ENCODE data around the gene RAMP1.
"Not testable (repeated sequence)": the region's sequence is repeated elsewhere in the genome, so short reads cannot be mapped to it uniquely, and the experiment has no call there.

Gene RAMP1

GRCh38 chr2:237859533-237860272 is at the start of gene RAMP1:
Gene RAMP1, plus strand, starts transcription at chr2:237859623. Its CDS starts 53 bp downstream, at chr2:237859676.
- DNase-seq = no peak

- DNase-seq = no peak
Measured at GRCh38 chr2:237815637-237816036, 43.8 kb upstream of the RAMP1 start.

DNA sequence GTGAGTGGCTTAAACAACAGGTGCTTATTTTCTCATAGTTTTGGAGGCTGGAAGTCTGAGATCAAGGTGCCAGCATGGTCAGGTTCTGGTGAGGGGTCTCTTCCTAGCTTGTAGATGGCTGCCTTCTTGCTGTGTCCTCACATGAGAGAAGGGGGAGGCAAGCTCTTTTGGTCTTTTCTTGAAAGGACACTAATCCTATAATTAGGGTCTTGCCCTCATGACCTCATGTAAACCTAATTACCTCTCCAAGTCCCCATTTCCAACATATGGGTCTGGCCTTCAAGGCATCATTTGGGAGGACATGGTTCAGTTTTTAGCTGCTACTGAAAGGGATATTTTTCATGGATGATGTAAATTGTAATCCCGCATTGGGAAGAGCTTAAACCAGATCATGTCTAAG is 42.9 kb upstream of the RAMP1 start:
- DNase-seq = no peak

DNA sequence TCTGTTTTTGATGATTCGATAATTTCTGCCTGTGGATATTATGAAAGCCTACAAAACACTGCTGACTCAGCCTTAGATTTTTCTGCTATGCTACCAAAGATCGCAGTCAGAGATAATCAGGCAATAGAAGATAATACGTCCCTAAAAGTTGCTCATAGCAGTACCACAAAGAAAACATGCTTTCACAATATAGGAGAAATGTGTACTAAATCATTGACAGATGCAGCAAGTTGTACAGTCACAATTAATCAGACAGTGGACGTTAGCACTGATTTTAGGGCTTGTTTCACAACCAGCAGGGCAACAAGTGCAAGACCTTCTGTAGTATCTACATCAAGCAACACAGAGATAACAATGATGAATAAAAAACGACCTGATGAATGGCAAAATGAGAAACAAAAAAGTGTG is 41.4 kb upstream of the RAMP1 start:
- no peak for DNase-seq

DNA sequence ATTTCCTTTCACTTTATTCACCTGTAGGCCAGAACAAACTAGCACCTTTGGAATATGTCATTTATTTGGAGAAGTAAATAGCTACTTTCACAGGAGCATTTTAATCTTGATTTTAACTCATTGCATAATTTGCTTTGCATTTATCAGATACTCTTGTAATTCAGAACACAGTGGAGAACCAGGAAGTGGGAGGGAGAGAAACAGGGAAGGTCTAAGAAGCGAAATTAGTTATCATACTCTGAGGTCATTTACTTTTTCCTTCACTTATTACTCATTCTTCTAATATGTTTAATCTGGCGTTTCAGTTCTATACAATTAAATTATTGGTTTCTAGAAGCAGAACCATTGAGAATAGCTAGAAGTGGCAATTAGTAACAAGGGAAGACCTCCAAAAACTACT is 40.2 kb upstream of the RAMP1 start:
- DNase-seq = no peak

DNA sequence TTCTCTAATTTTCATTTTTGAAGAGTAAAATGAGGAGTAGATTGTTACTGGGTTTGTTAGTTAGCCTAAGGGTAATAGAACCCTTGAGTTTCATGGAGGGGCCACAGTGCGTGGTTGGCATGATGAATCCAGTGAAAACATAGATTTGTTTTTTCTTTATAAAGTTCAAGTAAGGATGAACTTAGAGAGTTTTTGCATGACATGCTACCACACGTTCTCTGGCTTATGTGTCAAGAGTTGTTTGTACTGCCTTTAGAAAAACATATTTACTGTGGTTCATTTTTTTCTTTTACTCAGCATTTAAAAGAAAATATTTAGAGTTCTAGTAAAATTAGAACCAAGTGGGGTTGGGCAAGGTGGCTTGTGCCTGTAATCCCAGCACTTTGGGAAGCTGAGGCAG is 39.0 kb upstream of the RAMP1 start:
- DNase-seq = no peak

DNA sequence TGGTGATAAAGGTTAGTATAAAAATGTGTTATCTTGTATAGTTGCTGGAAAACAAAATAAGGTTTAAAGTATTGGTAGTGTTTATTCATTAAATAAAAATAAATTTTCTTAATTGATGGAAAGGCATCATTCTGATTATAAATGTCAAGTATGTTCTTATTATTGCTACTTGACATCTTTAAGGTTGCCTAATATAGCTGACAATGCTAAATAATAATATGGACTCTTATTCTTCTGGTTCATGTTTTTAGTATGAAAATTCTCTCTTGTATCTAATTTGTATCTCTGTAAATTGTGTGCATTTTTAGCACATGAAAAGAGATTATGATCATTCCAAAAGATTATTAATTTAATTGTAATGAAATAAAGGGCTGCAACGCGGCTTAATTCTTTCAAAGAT is 35.9 kb upstream of the RAMP1 start:
- no peak for DNase-seq

DNA sequence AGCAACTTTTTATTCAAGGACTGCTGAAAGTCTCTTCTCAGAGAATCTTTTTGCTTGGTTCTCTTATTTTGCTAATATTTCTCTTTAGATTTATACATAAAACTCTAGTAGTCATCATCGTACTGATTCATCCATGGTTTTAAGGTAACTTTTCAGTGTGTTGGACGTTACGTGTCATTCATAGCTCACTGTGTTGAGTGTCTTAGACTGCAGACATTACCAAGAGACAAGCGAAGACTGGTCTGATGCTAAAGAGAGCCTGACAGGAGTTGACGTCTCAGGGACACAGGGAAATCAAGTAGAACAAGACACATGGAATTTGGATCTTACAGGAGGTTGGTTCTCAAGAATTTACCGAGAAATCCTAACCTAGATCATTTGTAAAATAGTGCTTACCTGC is 35.3 kb upstream of the RAMP1 start:
- DNase-seq = no peak

DNA sequence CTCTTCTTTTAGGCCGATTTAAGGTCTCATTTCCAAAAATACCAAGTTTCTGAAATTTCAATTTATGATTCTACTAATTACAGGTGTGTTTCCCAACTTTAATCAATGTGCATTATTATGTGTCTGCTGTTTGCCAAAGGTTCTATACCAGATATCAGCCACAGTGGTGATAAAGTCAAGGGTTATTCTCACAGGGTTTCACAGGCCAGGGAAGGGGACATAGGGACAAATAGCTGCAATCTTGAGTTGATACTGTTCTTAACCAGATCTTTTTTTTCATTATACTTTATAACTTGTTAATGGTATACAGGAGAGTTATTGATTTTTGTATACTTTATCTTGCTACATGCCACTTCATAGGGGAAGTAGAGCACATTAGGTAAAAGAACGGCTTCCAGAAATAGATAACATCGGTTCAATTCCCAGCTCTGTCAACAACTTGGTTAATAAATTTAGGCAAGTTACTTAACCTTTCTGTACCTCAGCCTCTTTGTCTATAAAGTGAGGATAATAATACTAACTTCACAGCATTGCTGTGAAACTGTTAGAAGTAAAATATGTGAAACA is 31.9 kb upstream of the RAMP1 start:
- DNase-seq = no peak

DNA sequence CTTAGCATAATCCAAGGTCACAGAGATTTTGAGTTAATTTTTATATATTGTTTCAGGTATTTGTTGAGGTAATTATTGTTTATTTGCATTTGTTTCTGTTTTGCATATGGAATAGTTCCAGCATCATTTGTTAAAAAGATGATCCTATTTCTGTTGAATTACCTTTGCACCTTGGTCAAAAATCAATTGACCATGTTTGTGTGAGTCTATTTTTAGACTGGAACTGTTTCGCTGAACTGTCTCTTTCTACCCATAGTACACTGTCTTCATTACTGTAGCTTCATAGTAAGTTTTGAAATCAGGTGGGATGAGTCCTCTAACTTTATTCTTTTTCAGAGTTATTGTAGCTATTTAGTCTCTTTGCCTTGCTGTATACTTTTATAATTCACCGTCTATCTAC is 28.9 kb upstream of the RAMP1 start:
- no peak for DNase-seq

DNA sequence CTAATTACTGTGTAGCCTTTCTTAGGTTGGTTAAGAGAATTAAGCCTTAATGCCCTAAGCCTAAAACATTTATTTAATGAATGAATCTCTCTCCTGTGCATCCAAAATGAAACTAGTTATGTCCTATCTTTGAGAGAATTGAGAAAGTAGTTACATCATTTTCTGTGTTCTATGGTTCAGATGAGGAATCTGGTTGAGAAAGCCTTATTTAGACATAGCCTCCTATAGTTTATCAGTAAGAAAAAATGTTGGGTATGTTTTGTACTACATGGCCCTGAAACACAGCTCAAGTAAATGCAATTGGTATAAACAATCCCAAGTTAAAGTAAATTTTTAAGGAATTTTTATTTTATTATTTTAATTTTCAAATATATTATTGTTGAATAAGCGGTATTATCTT is 25.9 kb upstream of the RAMP1 start:
- no peak for DNase-seq

- no peak for DNase-seq
Measured at GRCh38 chr2:237835372-237835771, 24.1 kb upstream of the RAMP1 start.

- DNase-seq = no peak
Measured at GRCh38 chr2:237841051-237841450, 18.4 kb upstream of the RAMP1 start.

GRCh38 chr2:237848940-237849339 is 10.5 kb upstream of the RAMP1 start:
- not testable (repeated sequence) for DNase-seq

DNA sequence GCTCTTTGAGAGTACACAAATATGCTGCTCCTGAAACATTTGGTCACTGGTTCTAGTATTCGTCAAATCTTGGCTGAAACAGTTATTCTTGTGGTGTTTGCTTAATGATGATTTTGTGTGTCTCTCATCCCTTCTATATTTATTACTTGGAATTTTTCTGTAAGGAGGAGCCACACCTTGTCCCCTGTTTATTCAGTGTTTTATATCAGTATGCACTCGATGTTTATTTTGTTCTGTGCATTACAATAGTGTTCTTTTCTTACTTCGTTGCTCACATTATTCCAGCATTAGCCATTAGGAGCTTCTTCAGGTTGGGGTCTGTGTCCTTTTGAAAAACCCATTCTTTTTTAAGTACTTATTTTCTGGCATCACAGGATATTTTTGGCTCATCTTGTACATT is 5.1 kb upstream of the RAMP1 start:
- DNase-seq = no peak

GRCh38 chr2:237857791-237858190 is 1.6 kb upstream of the RAMP1 start:
- DNase-seq = no peak

DNA sequence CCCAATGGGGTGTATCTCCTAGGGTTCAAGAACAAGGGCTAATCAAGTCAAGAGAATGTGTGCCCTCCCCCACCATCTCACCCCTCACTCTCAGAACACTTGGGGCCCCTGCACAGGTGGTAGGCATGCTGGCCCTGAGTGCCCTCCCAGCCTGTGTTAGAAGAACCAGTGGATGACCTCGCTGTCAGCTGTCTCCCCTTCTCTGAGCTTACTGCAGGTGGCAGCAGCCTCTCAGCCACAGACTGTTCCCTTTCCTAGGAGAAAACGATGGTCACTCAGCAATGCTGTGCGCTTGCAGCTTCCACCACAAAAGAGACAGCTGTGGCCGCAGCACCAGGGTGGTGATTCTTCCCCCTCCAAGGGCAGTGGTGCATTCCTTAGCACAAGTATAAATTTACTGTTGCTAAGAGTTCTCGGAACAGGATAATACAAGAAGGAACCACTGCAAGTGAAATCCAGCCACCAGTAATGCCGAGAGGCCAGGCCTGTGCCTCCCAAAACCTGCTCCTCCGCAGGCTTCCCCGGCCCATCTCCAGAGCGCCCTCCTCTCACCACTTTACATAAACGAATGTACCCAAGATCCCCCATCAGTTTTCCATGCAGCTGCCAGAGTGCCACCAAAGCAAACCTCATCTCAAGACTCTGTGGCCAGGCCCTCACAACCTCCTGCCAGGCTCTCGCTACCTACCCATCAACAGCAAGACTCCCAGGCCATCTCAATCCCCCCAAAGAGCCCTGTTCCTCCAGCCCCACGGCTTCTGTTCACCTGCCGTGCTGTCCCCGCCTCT is 935 bp upstream of the RAMP1 start:
- peak; percentile 9 for DNase-seq

- DNase-seq = no peak
Measured at GRCh38 chr2:237859082-237859433, 365 bp upstream of the RAMP1 start.

- DNase-seq = no peak
Measured at GRCh38 chr2:237860273-237860935, 981 bp downstream of the RAMP1 start.

DNA sequence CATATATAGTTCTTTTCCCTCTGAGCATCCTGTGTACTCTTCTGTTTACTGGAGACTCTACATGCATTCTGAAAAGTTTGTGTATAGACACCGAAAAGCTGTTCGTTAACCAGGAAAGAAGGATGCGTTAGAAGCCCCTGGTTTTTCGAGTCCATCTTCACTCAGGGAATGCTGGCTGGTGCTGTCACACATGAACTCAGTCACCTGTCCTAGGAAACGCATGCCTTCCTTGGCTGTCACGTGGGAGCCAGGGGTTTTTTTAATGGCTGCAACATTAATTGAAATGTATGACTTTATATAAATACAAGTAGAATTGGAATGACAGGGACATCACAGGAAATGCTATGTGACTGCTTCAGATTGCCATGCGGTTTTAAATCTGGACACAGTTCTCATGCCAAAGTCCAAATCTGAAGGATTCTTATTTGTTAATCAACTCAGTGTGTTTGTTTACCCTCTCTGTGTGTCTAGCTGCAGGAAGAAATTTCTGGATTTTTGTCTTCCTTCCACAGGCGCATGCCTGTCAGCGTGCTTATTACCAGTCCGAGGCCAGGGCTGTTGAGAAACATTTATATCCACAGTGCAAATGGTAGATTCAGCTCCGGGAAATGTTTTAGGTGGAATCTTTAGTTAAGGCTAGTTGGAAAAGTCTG is 2.6 kb downstream of the RAMP1 start:
- no peak for DNase-seq

GRCh38 chr2:237862528-237862895 is 3.1 kb downstream of the RAMP1 start:
- no peak for DNase-seq

DNA sequence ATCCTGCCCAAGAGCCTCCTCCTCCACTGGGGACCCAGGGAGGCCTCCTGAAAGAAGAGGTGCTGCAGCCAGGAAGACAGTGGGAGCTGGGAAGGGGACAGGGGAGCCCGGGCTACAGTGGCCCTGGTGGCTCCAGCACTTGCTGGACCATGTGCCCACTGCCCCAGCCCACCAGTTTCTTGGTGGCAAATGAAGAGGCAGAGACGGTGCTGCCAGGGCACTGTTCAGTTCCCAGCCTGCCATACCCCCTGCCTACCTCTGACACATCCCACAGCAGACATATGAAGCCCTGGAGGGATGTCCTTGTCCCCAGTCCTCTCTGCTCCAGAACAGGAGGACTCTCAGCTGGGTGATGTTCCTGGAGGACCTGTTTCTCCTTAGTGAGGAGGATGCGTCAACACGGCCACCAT is 3.7 kb downstream of the RAMP1 start:
- DNase-seq = no peak

All from COR-L47 (cell line).